ENCODE measurements around the gene AP5Z1.

Gene AP5Z1

GRCh38 chr7:4803397-4804241, 28.2 kb downstream of the AP5Z1 start:
- no peak for DNase-seq

GRCh38 chr7:4805110-4805983, 29.9 kb downstream of the AP5Z1 start:
- DNase-seq, result no peak

- DNase-seq, result no peak
These were observed 30.5 kb downstream of the AP5Z1 start for GRCh38 chr7:4805984-4806300.

GRCh38 chr7:4806983-4807597, 31.7 kb downstream of the AP5Z1 start:
- DNase-seq, result no peak

- DNase-seq, result no peak
These were observed 32.2 kb downstream of the AP5Z1 start for GRCh38 chr7:4807598-4808016.

- no peak for DNase-seq
These were observed 32.6 kb downstream of the AP5Z1 start for GRCh38 chr7:4808026-4808425.

- no peak for DNase-seq
These were observed 33.1 kb downstream of the AP5Z1 start for GRCh38 chr7:4808565-4808964.

- no peak for DNase-seq
These were observed 33.7 kb downstream of the AP5Z1 start for GRCh38 chr7:4809091-4809591.

- no peak for DNase-seq
These were observed 34.2 kb downstream of the AP5Z1 start for GRCh38 chr7:4809666-4810065.

GRCh38 chr7:4814433-4814832, 39.0 kb downstream of the AP5Z1 start:
- no peak for DNase-seq

GRCh38 chr7:4815121-4815520, 39.7 kb downstream of the AP5Z1 start:
- no peak for DNase-seq

- no peak for DNase-seq
These were observed 40.4 kb downstream of the AP5Z1 start for GRCh38 chr7:4815609-4816418.

- DNase-seq, result no peak
These were observed 41.1 kb downstream of the AP5Z1 start for GRCh38 chr7:4816419-4817080.

GRCh38 chr7:4817178-4817901, 41.9 kb downstream of the AP5Z1 start:
- no peak for DNase-seq

- no peak for DNase-seq
These were observed 42.8 kb downstream of the AP5Z1 start for GRCh38 chr7:4818000-4818794.

GRCh38 chr7:4819560-4820404, 44.4 kb downstream of the AP5Z1 start:
- DNase-seq, result no peak

GRCh38 chr7:4820405-4820966, 45.1 kb downstream of the AP5Z1 start:
- no peak for DNase-seq

GRCh38 chr7:4820967-4821471, 45.6 kb downstream of the AP5Z1 start:
- no peak for DNase-seq

- no peak for DNase-seq
These were observed 47.3 kb downstream of the AP5Z1 start for GRCh38 chr7:4822677-4823076.
